ENCODE measurements around the gene NAP1L1.

- TF ChIP-seq CTCF (conservative IDR thresholded peaks at IDR 0.05; ENCODE audit: low read depth, low read length) (peak; percentile 89), EZH2 (IDR thresholded peaks at IDR 0.05; ENCODE audit: borderline replicate concordance, low read depth, low read length, poor library complexity, severe bottlenecking) (no peak)
These were observed 47.1 kb downstream of the NAP1L1 start for GRCh38 chr12:76037130-76038103.

Measured in A673 (cell line).